ENCODE results near the gene ERCC6L2. TPM values are rescaled to one million over a fixed set of nuclear protein-coding genes. Genes with fewer than 3 reads are reported as not detected.

Gene ERCC6L2
- total and polyA plus RNA-seq, 2 donors (not counting 1 experiment from before 2014, with no cell fraction given): 10.1 to 52.0 TPM

- no peak overlapping the region for H3K4me3 Mint-ChIP-seq
- no peak overlapping the region for H3K27ac ChIP-seq (ENCODE audit: low read length in 2 of 2)
- ATAC-seq (ENCODE audit: low read depth) (no peak), DNase-seq (no peak)
- H3K4me2 ChIP-seq (replicated peaks; ENCODE audit: low read depth, low read length, poor library complexity, severe bottlenecking): peak overlapping the region; percentile 70
- H3K9ac ChIP-seq (ENCODE audit: low read length): no peak overlapping the region
- H3K4me3 ChIP-seq (ENCODE audit: control extremely low read depth in 1 of 5, extremely low read depth in 1 of 5, insufficient read depth in 1 of 5, low read depth in 2 of 5, low read length in 4 of 5): peak overlapping the region in 2 of 5 experiments; percentile 76 to 82
- intact Hi-C loops (cut with micrococcal nuclease): loop anchor here (5.0 to 10.0 kb wide), 4 partner anchors 541 to 1756 kb away; partner anchors contain the start of genes NCBP1, PRXL2C, TDRD7 and TSTD2
- H3K27ac Mint-ChIP-seq: no peak overlapping the region
- H3K9me3 Mint-ChIP-seq (ENCODE audit: insufficient read depth): no peaks in the 10 kb centered on the region
- H3K27me3 ChIP-seq (replicated peaks in 1 of 4; ENCODE audit: control extremely low read depth in 1 of 4, control insufficient read depth in 3 of 4, insufficient read depth in 4 of 4, low read length in 3 of 4): no peaks in the 10 kb centered on the region
- ChIA-PET POLR2A (no interaction called here), CTCF (no interaction called here)
- H3K9me3 ChIP-seq (ENCODE audit: control extremely low read depth in 1 of 3, control insufficient read depth in 2 of 3, insufficient read depth in 1 of 3, low read length in 2 of 3): no peaks in the 10 kb centered on the region
- H3K4me1 Mint-ChIP-seq: peaks cover 22% of the 10 kb centered on the region
- H2AFZ ChIP-seq (ENCODE audit: insufficient read depth, low read depth, low read length, poor library complexity, severe bottlenecking): no peak overlapping the region
- TF ChIP-seq CTCF (IDR thresholded peaks at IDR 0.05) (no peak), EZH2 (IDR thresholded peaks at IDR 0.05; ENCODE audit: borderline replicate concordance, insufficient read depth, low read depth, low read length, poor library complexity, severe bottlenecking) (no peak)
- peaks cover 0 to 6% of the 10 kb centered on the region in 2 experiments for H3K36me3 ChIP-seq (replicated peaks in 1 of 2; ENCODE audit: control extremely low read depth in 1 of 2, control insufficient read depth in 1 of 2, extremely low read depth in 1 of 2, insufficient read depth in 2 of 2, low read length in 1 of 2)
- no peaks in the 10 kb centered on the region for H4K20me1 ChIP-seq (ENCODE audit: control insufficient read depth, insufficient read depth, low read length, poor library complexity, severe bottlenecking)
- H3K4me1 ChIP-seq (ENCODE audit: control insufficient read depth in 2 of 2, insufficient read depth in 2 of 2, low read length in 2 of 2): peaks cover 8 to 11% of the 10 kb centered on the region in 2 donors
- 0% methylated on average over 4 of the region's 9 CpGs for WGBS (ENCODE audit: insufficient coverage)
- peaks cover 21% of the 10 kb centered on the region for H3K79me2 ChIP-seq (ENCODE audit: control insufficient read depth, insufficient read depth, low read length)
- no peaks in the 10 kb centered on the region for H3K27me3 Mint-ChIP-seq
These were observed 600 bp downstream of the ERCC6L2 start for GRCh38 chr9:95876138-95876444.

- H3K4me3 ChIP-seq (ENCODE audit: control extremely low read depth in 1 of 5, extremely low read depth in 1 of 5, insufficient read depth in 1 of 5, low read depth in 2 of 5, low read length in 4 of 5): peak overlapping the region in 2 of 5 experiments; percentile 76 to 82
- H3K27ac Mint-ChIP-seq: no peak overlapping the region
- peaks cover 8 to 11% of the 10 kb centered on the region in 2 donors for H3K4me1 ChIP-seq (ENCODE audit: control insufficient read depth in 2 of 2, insufficient read depth in 2 of 2, low read length in 2 of 2)
These were observed 1.1 kb downstream of the ERCC6L2 start for GRCh38 chr9:95876595-95876994.

More at GRCh38 chr9:95876595-95876994, 1.1 kb downstream of the ERCC6L2 start:
- Mint-ChIP-seq H3K4me1 (peaks cover 22% of the 10 kb centered on the region), H3K4me3 (no peak overlapping the region), H3K9me3 (ENCODE audit: insufficient read depth) (no peaks in the 10 kb centered on the region), H3K27me3 (no peaks in the 10 kb centered on the region)
- H3K4me2 ChIP-seq (replicated peaks; ENCODE audit: low read depth, low read length, poor library complexity, severe bottlenecking): peak overlapping the region; percentile 70
- peaks cover 0 to 8% of the 10 kb centered on the region in 2 experiments for H3K36me3 ChIP-seq (replicated peaks in 1 of 2; ENCODE audit: control extremely low read depth in 1 of 2, control insufficient read depth in 1 of 2, extremely low read depth in 1 of 2, insufficient read depth in 2 of 2, low read length in 1 of 2)
- no peak for TF ChIP-seq EZH2 (IDR thresholded peaks at IDR 0.05; ENCODE audit: borderline replicate concordance, insufficient read depth, low read depth, low read length, poor library complexity, severe bottlenecking)
- no peak for TF ChIP-seq CTCF (IDR thresholded peaks at IDR 0.05)
- H3K9ac ChIP-seq (ENCODE audit: low read length): no peak overlapping the region
- H3K27ac ChIP-seq (ENCODE audit: low read length in 2 of 2): no peak overlapping the region
- no peaks in the 10 kb centered on the region for H3K9me3 ChIP-seq (ENCODE audit: control extremely low read depth in 1 of 3, control insufficient read depth in 2 of 3, insufficient read depth in 1 of 3, low read length in 2 of 3)
- ATAC-seq (ENCODE audit: low read depth) (no peak), DNase-seq (no peak)
- ChIA-PET POLR2A (no interaction called here), CTCF (no interaction called here)
- H2AFZ ChIP-seq (ENCODE audit: insufficient read depth, low read depth, low read length, poor library complexity, severe bottlenecking): no peak overlapping the region
- intact Hi-C loops (cut with micrococcal nuclease): loop anchor here (5.0 to 10.0 kb wide), 4 partner anchors 541 to 1756 kb away; partner anchors contain the start of genes NCBP1, PRXL2C, TDRD7 and TSTD2
- no peaks in the 10 kb centered on the region for H3K27me3 ChIP-seq (replicated peaks in 1 of 4; ENCODE audit: control extremely low read depth in 1 of 4, control insufficient read depth in 3 of 4, insufficient read depth in 4 of 4, low read length in 3 of 4)
- 61% methylated on average over 2 of the region's 3 CpGs for WGBS (ENCODE audit: insufficient coverage)
- peaks cover 25% of the 10 kb centered on the region for H3K79me2 ChIP-seq (ENCODE audit: control insufficient read depth, insufficient read depth, low read length)
- no peaks in the 10 kb centered on the region for H4K20me1 ChIP-seq (ENCODE audit: control insufficient read depth, insufficient read depth, low read length, poor library complexity, severe bottlenecking)

Measured in B cell (primary cell).